GM12873 (cell line): ENCODE results near the gene SSNA1.

Source experiments
- TF ChIP-seq, protein P1 (sequence below): IDR thresholded peaks from 2 replicates; pipeline ENCODE4 v1.5.1; 2012; ENCODE audit warnings: low read depth, mild to moderate bottlenecking, moderate library complexity, low read length, control low read depth; ENCODE audit not compliant: insufficient read depth; ENCODE audit errors: missing control alignments

Gene SSNA1

DNA sequence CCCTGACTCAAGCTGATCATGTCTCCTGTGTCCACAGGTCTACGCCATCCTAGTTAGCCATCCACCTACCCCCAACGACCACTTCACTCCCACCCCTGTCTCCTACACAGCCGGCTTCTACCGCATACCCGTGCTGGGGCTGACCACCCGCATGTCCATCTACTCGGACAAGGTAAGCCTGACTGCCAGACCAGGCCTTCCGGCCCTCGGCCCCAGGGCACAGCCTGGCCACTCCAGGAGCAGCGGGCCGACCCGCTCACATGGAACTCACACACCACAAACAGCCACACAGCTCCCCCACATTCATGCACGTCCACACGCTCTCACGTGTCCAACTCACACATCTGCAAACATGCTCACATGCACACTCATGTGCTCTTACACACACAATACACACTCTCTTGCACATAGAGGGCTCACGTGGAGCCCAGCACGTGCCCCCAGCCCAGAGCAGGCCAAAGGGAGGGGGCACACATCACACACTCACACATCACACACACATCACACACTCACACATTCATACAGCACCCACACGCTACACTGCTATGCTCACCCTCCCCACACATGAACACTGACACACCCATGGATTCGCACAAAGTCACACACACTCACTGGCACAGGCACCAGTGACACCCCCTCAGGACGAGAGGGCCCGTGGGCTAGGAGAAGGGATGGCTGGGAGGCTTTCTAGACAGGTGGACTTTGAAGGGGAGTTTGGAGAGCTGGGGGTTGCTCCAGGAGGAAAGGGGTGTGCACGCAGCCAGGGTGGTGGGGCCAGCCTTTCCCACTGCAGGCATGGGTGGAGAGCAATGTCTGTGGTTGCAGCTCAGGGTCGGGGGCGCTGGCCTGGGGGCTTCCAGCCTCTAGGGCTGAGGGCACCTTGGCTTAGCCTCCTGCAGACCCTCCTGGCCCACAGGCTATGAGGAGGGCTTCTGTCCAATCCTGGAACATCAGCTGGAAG, 46.2 kb upstream of the SSNA1 start:
- TF ChIP-seq, protein P1, sequence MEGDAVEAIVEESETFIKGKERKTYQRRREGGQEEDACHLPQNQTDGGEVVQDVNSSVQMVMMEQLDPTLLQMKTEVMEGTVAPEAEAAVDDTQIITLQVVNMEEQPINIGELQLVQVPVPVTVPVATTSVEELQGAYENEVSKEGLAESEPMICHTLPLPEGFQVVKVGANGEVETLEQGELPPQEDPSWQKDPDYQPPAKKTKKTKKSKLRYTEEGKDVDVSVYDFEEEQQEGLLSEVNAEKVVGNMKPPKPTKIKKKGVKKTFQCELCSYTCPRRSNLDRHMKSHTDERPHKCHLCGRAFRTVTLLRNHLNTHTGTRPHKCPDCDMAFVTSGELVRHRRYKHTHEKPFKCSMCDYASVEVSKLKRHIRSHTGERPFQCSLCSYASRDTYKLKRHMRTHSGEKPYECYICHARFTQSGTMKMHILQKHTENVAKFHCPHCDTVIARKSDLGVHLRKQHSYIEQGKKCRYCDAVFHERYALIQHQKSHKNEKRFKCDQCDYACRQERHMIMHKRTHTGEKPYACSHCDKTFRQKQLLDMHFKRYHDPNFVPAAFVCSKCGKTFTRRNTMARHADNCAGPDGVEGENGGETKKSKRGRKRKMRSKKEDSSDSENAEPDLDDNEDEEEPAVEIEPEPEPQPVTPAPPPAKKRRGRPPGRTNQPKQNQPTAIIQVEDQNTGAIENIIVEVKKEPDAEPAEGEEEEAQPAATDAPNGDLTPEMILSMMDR, result no peak

DNA sequence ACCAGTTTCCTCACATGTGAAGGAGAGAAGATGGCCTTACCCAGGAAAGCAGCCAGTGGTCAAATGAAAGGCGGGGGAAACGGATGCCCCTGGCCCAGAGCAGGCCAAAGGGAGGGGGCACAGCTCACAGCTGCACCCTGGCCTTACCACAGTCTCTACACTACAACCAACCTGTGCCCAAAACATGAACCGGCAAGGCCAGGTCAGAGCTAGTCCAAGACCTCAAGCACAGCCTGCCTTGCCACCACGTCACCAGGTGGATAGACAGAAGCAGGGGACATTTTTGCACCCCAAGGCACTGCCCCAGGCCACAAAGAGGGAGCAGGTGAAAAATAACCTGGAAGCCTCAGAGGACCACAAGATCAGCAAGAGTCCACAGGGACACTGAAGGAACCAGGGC, 45.0 kb upstream of the SSNA1 start:
- TF ChIP-seq, protein P1, result no peak

DNA sequence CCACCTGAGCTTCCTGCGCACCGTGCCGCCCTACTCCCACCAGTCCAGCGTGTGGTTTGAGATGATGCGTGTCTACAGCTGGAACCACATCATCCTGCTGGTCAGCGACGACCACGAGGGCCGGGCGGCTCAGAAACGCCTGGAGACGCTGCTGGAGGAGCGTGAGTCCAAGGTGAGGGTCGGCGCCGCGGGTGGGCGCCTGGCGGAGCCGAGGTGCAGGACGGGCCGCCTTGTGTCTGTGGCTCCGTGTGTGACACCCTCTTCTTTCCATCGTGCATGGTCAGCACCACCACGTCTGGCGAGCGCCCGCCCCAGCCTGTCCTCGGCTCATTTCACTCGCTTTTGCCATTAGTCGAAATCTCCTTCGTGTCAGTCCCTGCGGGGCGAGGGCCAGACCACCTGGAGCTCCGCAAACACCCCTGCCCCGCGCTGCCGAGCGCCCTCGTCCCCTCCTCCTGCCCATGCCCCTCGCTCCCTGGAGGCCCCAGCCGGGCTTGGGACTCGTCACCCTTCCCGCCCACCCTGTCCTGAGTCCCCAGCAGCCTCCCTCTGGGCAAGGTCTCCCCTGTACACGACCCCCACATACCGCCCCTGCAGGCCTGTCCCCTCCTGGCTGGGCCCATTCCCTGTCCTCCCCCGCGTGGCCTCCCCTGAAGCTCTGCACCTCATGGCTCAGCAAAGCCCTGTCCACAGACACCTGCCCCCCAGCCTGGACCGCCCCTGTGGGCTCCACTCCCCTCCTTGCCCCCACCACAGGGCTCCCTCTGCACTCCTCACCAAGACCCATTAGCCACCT, 42.5 kb upstream of the SSNA1 start:
- TF ChIP-seq, protein P1, result no peak

DNA sequence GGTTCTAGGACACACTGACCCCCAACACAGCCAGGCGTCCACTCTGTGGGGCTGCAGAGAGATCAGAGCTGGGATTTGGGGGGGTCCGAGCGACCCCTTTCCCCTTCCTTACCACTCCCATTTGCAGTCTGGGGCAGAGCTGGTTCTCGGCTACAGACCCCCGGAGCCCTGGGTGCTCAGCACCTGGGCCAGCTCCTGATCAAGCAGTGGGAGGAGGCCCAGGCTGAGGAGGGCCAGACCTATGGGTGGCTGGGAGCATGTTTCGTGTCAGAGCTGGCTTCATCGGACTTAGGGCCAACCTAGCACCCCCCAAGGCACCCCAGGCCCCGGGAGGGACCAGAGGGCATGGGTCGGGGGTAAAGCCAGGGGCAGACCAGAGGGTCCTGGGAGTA, 42.0 kb upstream of the SSNA1 start:
- TF ChIP-seq, protein P1, result no peak

DNA sequence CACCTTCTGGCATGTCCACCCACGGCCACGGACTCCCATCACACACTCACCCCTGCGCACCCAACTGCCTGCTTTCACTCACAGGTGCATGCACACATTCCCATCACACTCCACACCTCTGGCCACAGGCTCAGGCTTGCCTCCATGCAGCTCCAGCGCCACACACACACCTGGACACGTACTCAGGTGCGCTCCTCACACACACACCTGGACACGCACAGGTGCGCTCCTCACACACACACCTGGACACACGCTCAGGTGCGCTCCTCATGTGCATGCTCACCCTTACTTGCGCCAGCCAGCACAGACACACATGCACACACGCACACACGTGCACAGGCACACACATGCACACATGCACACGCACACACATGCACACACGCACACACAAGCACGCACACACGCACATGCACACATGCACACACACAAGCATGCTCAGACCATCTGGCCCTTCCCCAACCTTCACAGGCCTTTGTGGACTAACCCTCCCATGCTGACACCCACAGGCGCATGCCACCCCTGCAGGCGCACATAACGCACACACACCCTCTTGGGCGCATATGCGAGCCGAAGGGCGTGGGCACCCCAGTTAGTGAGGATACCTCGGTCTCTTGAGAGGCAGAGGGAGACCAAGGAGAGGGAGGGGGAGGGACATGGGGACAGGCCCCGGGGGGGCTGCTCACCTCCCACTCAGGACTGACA, 41.2 kb upstream of the SSNA1 start:
- TF ChIP-seq, protein P1, result no peak

DNA sequence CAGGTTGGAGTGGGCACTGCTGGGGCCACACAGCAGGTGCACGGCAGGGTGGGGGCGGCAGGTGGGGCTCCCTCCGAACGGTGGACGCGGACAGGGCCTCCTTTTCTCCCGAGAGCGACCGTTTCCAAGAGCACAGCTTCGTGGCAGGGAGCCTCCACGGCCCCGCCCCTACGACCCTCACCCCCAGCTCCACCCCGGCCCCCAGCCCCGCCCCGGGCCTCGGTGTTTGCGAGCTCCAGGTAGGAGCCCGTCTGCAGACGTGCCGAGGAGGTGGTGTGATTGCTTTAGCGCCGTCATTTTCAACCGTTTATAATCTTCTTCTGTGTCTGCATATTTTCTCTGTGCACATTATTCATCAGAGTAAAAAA, 40.7 kb upstream of the SSNA1 start:
- TF ChIP-seq, protein P1, result no peak

DNA sequence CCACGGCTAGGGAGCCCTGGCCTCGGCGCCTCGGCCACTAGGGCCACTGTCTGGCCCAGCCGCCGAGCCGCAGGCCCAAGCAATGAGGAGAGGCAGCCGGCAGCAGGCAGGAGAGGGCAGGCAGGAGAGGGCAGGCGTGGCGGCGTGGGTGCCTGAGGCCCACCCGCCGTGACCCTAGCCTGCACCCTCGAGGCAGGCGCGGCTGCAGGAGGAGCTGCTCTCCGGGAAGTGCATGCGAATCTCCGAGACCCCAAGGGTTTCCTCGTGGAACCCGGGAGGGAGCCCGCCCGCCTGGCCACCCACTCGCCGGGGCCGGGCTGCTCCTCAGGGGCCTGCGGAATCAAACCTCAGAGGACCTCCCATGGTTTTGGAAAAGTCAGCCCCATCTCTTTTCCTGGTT, 40.2 kb upstream of the SSNA1 start:
- TF ChIP-seq, protein P1, result no peak
